HepG2 (cell line): Measurements from ENCODE around the gene MSANTD1. TPM values are rescaled to one million over a fixed set of nuclear protein-coding genes. Genes with fewer than 3 reads are reported as not detected.

Source experiments
- ATAC-seq: fragments of 200-7000 bp; cut with Tn5 transposase; 3 replicates; pipeline ENCODE4 v1.9.1; 2020; ENCODE audit warnings: mild to moderate bottlenecking, moderate library complexity
- BruUV-seq: library from RNA; stranded (reverse); fragments of 400-500 nt; replicated peaks from 2 replicates; lab custom pipeline; 2021; lab: Mats Ljungman, UMichigan
- CTCF ChIA-PET: fragments of 300-600 bp; formaldehyde crosslinking; extraction: SDS; loops from one replicate; lab custom pipeline; 2021; ENCODE audit warnings: low total read pairs, inconsistent platforms, low intra/inter-chr PET ratio; lab: Yijun Ruan, JAX
- POLR2A ChIA-PET: fragments of 350-600 bp; sonication (Branson Sonifier 250); formaldehyde crosslinking; loops from one replicate; lab custom pipeline; 2020; ENCODE audit warnings: antibody characterized with exemption, inconsistent platforms; lab: Yijun Ruan, JAX
- DNase-seq: peaks from one replicate; pipeline ENCODE4 v3.0.0-alpha.2; 2015; ENCODE audit warnings: low spot score
- FAIRE-seq: peaks from 3 replicates; lab custom pipeline; 2011; peaks lifted over from hg19 to GRCh38; lab: Jason Lieb, UNC
- H2AFZ ChIP-seq: one replicate; pipeline ENCODE4 v1.6.1; 2011; ENCODE audit warnings: low read length, inconsistent platforms
- H3K27ac ChIP-seq: fragments of 300-600 bp; 3 replicates; pipeline ENCODE4 v1.8.0; 2011; ENCODE audit warnings: mixed run types, mild to moderate bottlenecking, mixed read lengths, low read length, inconsistent platforms; ENCODE audit not compliant: insufficient read depth; ENCODE audit errors: extremely low read length
- H3K27me3 ChIP-seq, 2 experiments: fragments of 200-600 bp in 1 of 2; 2 replicates in 1 of 2; 3 replicates in 1 of 2; pipeline versions ENCODE4 v1.6.0 to v1.8.0; 2011; ENCODE audit warnings: low read length in 2 of 2, mild to moderate bottlenecking in 2 of 2, moderate library complexity in 2 of 2, inconsistent platforms in 1 of 2; ENCODE audit not compliant: insufficient read depth in 2 of 2, control insufficient read depth in 1 of 2
- H3K36me3 ChIP-seq, 2 experiments: fragments of 200-600 bp in 1 of 2; replicated peaks in 1 of 2; 2 replicates in 1 of 2; 3 replicates in 1 of 2; pipeline versions ENCODE4 v1.5.1 to v1.8.0; 2011; ENCODE audit warnings: low read length in 2 of 2, inconsistent platforms in 1 of 2; ENCODE audit not compliant: insufficient read depth in 2 of 2, control insufficient read depth in 1 of 2
- H3K4me1 ChIP-seq: 2 replicates; pipeline ENCODE4 v1.5.1; 2012; ENCODE audit warnings: low read length, inconsistent platforms; ENCODE audit not compliant: insufficient read depth
- H3K4me2 ChIP-seq: 2 replicates; pipeline ENCODE4 v1.6.0; 2011; ENCODE audit warnings: low read depth, low read length, inconsistent platforms
- H3K4me3 ChIP-seq, 3 experiments: fragments of 200-600 bp in 1 of 3; sonication (generic), shearing (Covaris generic) in 1 of 3; replicated peaks in 1 of 3; 2 replicates each; pipeline ENCODE4 v1.5.1; 2011 to 2016; ENCODE audit warnings: low read length in 3 of 3, inconsistent platforms in 2 of 3, low read depth in 2 of 3, mild to moderate bottlenecking in 2 of 3, control low read depth in 1 of 3, mixed read lengths in 1 of 3; ENCODE audit not compliant: insufficient read depth in 1 of 3
- H3K79me2 ChIP-seq: one replicate; pipeline ENCODE4 v1.6.1; 2011; ENCODE audit warnings: low read length, inconsistent platforms; ENCODE audit not compliant: insufficient read depth
- H3K9ac ChIP-seq: 2 replicates; pipeline ENCODE4 v1.6.0; 2011; ENCODE audit warnings: mild to moderate bottlenecking, low read depth, low read length, inconsistent platforms; ENCODE audit not compliant: insufficient read depth
- H3K9me3 ChIP-seq: 2 replicates; pipeline ENCODE4 v1.5.1; 2012; ENCODE audit warnings: mild to moderate bottlenecking, low read length
- H4K20me1 ChIP-seq: 2 replicates; pipeline ENCODE4 v1.6.0; 2011; ENCODE audit warnings: inconsistent platforms, mild to moderate bottlenecking, low read length, moderate library complexity; ENCODE audit not compliant: insufficient read depth
- DNMT1 ChIP-seq: sonication (generic); formaldehyde crosslinking; IDR thresholded peaks from 2 replicates; pipeline ENCODE4 v1.5.1; 2020; ENCODE audit warnings: mild to moderate bottlenecking, missing genetic modification reagents
- FIP1L1 ChIP-seq: fragments of 200-400 bp; formaldehyde crosslinking; IDR thresholded peaks from 2 replicates; pipeline ENCODE4 v1.6.1; 2018; ENCODE audit warnings: low read depth, mild to moderate bottlenecking, low read length, moderate library complexity, borderline replicate concordance; ENCODE audit not compliant: insufficient read depth
- FOXA3 ChIP-seq: IDR thresholded peaks from 2 replicates; pipeline ENCODE4 v1.6.1; 2016; ENCODE audit warnings: missing genetic modification reagents, missing compliant biosample characterization
- MBD4 ChIP-seq: IDR thresholded peaks from 2 replicates; pipeline ENCODE4 v1.6.1; 2012; ENCODE audit warnings: low read length, inconsistent platforms, borderline replicate concordance
- TOE1 ChIP-seq: sonication (generic); formaldehyde crosslinking; IDR thresholded peaks from 2 replicates; pipeline ENCODE4 v1.4.0; 2020; ENCODE audit warnings: mild to moderate bottlenecking, missing genetic modification reagents
- ZFP37 ChIP-seq: sonication (generic); formaldehyde crosslinking; IDR thresholded peaks from 2 replicates; pipeline ENCODE4 v1.4.0; 2020; ENCODE audit warnings: missing genetic modification reagents, borderline replicate concordance
- ZNF138 ChIP-seq: sonication (generic); formaldehyde crosslinking; IDR thresholded peaks from 2 replicates; pipeline ENCODE4 v1.5.0; 2020; ENCODE audit warnings: mild to moderate bottlenecking, low read depth, missing genetic modification reagents
- ZNF20 ChIP-seq: sonication (generic); formaldehyde crosslinking; IDR thresholded peaks from 2 replicates; pipeline ENCODE4 v1.4.0; 2020; ENCODE audit warnings: mild to moderate bottlenecking, moderate library complexity, missing genetic modification reagents
- WGBS: methylation state at CpG from one replicate; pipeline ENCODE4 v1.1.6; 2017; ENCODE audit warnings: low lambda C conversion rate; 5-methylcytosine and 5-hydroxymethylcytosine counted together
- in situ Hi-C: cut with HindIII; loops from 2 replicates; pipeline ENCODE4 v1.10.0; 2017; ENCODE audit warnings: low pct_unique_long_range_greater_than_20kb; ENCODE audit not compliant: extremely low pct_ligation_motif_present
- intact Hi-C: fragments of 100-400 bp; cut with micrococcal nuclease; formaldehyde crosslinking; loops from one replicate; pipeline ENCODE4 v1.10.0; 2022; ENCODE audit not compliant: unreplicated experiment
- polyA plus RNA-seq, 8 experiments: library from polyadenylated mRNA; depleted of rRNA in 3 of 8; stranded (reverse) in 7 of 8; unstranded in 1 of 8; fragments of >200 nt; fragmentation: Illumina TruSeq in 4 of 8; extraction: Trizol in 4 of 8; gene quantifications; 2 replicates each; pipeline versions ENCODE4 v1.2.1 to v1.2.3, GENCODE V29; 2011 to 2016; ENCODE audit warnings: low read depth in 4 of 8, missing spikeins in 1 of 8, mixed read lengths in 1 of 8; ENCODE audit not compliant: insufficient read depth in 1 of 8
- total RNA-seq, 5 experiments: library from RNA; depleted of rRNA; stranded (reverse); fragments of >200 nt; fragmentation: Illumina TruSeq; extraction: Trizol; gene quantifications; 2 replicates each; pipeline ENCODE4 v1.2.3, GENCODE V29; 2016; ENCODE audit warnings: low read depth in 1 of 5
- TF ChIP-seq, protein P1 (sequence below): sonication (generic); formaldehyde crosslinking; IDR thresholded peaks from one replicate; pipeline ENCODE4 v1.5.1; 2020; ENCODE audit warnings: mild to moderate bottlenecking, missing genetic modification reagents; ENCODE audit errors: not compliant biosample characterization
- TF ChIP-seq, protein P2 (sequence below): IDR thresholded peaks from 2 replicates; pipeline ENCODE4 v1.6.1; 2012; ENCODE audit warnings: low read length, improper control_type of control experiment
- TF ChIP-seq, protein P3 (sequence below): sonication (generic); formaldehyde crosslinking; IDR thresholded peaks from 2 replicates; pipeline ENCODE4 v1.8.0; 2023; ENCODE audit warnings: mild to moderate bottlenecking, missing genetic modification reagents

Gene MSANTD1
- total and polyA plus RNA-seq, 2 of the 13 experiments (the other 11 are each of a cell fraction or from before 2014, with no cell fraction given) = 0.22 to 0.40 TPM

DNA sequence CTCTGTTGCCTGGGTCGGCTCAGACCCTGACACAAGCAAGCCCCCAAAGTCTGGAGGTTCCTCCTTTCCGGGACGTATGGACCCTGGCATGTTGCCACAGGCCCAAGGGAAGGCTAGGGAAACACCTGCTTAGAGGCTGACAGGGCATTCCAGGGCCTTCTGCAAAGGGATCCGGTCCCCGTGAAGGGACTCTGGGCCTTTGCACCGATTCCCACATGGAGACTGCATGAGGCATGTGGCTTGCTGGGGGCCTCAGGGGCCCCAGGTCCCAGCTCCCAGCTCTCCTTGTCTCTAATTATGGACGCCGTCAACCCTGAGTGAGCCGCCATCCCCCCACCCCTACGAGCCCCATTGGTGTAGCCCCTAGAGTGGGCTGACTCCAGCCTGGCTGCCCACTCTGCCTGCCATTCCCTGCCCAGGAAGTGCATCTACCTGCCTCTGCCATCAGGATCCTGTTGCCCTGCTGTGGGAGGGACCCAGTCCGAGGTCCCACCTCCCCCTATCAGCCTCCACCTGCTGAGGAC lies 39.7 kb downstream of the MSANTD1 start:
- POLR2A ChIA-PET = no interaction called here
- no peaks in the 10 kb centered on the region for H3K9me3 ChIP-seq
- intact Hi-C loops (no loop called here), in situ Hi-C loops (no loop called here)
- no peak overlapping the region for H3K27ac ChIP-seq
- H3K36me3 ChIP-seq = no peaks in the 10 kb centered on the region
- DNase-seq (no peak), FAIRE-seq (no peak), ATAC-seq (no peak)
- H3K79me2 ChIP-seq = peaks cover 16% of the 10 kb centered on the region
- WGBS = 82% methylated on average over 8 of the region's 11 CpGs
- peaks cover 71% of the 10 kb centered on the region for H3K4me1 ChIP-seq
- H2AFZ ChIP-seq = no peak overlapping the region
- CTCF ChIA-PET = no interaction called here
- no peaks in the 10 kb centered on the region for H4K20me1 ChIP-seq
- no peak overlapping the region for H3K4me3 ChIP-seq
- BruUV-seq = no TSS peak
- no peak overlapping the region for H3K4me2 ChIP-seq
- no peaks in the 10 kb centered on the region for H3K27me3 ChIP-seq
- no peak overlapping the region for H3K9ac ChIP-seq
- TF ChIP-seq ZNF138 (CRISPR knock-in tag) (no peak), MBD4 (no peak), FIP1L1 (no peak), FOXA3 (CRISPR knock-in tag) (no peak), ZFP37 (no peak), TOE1 (no peak), ZNF20 (CRISPR knock-in tag) (no peak), DNMT1 (CRISPR knock-in tag) (no peak)
- TF ChIP-seq, protein P1, sequence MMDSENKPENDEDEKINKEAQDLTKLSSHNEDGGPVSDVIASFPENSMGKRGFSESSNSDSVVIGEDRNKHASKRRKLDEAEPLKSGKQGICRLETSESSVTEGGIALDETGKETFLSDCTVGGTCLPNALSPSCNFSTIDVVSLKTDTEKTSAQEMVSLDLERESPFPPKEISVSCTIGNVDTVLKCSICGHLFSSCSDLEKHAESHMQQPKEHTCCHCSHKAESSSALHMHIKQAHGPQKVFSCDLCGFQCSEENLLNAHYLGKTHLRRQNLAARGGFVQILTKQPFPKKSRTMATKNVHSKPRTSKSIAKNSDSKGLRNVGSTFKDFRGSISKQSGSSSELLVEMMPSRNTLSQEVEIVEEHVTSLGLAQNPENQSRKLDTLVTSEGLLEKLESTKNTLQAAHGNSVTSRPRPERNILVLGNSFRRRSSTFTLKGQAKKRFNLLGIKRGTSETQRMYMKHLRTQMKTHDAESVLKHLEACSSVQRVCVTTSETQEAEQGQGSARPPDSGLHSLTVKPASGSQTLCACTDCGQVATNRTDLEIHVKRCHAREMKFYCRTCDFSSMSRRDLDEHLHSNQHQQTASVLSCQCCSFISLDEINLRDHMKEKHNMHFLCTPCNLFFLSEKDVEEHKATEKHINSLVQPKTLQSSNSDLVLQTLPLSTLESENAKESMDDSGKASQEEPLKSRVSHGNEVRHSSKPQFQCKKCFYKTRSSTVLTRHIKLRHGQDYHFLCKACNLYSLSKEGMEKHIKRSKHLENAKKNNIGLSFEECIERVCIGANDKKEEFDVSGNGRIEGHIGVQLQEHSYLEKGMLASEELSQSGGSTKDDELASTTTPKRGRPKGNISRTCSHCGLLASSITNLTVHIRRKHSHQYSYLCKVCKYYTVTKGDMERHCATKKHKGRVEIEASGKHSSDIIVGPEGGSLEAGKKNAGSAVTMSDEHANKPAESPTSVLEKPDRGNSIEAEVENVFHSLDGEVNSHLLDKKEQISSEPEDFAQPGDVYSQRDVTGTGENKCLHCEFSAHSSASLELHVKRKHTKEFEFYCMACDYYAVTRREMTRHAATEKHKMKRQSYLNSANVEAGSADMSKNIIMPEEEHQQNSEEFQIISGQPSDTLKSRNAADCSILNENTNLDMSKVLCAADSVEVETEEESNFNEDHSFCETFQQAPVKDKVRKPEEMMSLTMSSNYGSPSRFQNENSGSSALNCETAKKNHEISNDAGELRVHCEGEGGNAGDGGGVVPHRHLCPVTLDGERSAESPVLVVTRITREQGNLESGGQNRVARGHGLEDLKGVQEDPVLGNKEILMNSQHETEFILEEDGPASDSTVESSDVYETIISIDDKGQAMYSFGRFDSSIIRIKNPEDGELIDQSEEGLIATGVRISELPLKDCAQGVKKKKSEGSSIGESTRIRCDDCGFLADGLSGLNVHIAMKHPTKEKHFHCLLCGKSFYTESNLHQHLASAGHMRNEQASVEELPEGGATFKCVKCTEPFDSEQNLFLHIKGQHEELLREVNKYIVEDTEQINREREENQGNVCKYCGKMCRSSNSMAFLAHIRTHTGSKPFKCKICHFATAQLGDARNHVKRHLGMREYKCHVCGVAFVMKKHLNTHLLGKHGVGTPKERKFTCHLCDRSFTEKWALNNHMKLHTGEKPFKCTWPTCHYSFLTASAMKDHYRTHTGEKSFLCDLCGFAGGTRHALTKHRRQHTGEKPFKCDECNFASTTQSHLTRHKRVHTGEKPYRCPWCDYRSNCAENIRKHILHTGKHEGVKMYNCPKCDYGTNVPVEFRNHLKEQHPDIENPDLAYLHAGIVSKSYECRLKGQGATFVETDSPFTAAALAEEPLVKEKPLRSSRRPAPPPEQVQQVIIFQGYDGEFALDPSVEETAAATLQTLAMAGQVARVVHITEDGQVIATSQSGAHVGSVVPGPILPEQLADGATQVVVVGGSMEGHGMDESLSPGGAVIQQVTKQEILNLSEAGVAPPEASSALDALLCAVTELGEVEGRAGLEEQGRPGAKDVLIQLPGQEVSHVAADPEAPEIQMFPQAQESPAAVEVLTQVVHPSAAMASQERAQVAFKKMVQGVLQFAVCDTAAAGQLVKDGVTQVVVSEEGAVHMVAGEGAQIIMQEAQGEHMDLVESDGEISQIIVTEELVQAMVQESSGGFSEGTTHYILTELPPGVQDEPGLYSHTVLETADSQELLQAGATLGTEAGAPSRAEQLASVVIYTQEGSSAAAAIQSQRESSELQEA = no peak
- TF ChIP-seq, protein P2, sequence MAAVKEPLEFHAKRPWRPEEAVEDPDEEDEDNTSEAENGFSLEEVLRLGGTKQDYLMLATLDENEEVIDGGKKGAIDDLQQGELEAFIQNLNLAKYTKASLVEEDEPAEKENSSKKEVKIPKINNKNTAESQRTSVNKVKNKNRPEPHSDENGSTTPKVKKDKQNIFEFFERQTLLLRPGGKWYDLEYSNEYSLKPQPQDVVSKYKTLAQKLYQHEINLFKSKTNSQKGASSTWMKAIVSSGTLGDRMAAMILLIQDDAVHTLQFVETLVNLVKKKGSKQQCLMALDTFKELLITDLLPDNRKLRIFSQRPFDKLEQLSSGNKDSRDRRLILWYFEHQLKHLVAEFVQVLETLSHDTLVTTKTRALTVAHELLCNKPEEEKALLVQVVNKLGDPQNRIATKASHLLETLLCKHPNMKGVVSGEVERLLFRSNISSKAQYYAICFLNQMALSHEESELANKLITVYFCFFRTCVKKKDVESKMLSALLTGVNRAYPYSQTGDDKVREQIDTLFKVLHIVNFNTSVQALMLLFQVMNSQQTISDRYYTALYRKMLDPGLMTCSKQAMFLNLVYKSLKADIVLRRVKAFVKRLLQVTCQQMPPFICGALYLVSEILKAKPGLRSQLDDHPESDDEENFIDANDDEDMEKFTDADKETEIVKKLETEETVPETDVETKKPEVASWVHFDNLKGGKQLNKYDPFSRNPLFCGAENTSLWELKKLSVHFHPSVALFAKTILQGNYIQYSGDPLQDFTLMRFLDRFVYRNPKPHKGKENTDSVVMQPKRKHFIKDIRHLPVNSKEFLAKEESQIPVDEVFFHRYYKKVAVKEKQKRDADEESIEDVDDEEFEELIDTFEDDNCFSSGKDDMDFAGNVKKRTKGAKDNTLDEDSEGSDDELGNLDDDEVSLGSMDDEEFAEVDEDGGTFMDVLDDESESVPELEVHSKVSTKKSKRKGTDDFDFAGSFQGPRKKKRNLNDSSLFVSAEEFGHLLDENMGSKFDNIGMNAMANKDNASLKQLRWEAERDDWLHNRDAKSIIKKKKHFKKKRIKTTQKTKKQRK = no peak
- TF ChIP-seq, protein P3, sequence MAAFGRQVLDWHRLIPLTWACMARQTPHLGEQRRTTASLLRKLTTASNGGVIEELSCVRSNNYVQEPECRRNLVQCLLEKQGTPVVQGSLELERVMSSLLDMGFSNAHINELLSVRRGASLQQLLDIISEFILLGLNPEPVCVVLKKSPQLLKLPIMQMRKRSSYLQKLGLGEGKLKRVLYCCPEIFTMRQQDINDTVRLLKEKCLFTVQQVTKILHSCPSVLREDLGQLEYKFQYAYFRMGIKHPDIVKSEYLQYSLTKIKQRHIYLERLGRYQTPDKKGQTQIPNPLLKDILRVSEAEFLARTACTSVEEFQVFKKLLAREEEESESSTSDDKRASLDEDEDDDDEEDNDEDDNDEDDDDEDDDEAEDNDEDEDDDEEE (CRISPR knock-in tag) = no peak
